K562 (cell line): ENCODE measurements around the gene CPVL. TPM values are rescaled to one million over a fixed set of nuclear protein-coding genes. Genes with fewer than 3 reads are reported as not detected.

Source experiments
- ATAC-seq: fragments of 200-7000 bp; cut with Tn5 transposase; 3 replicates; pipeline ENCODE4 v1.9.1; 2020; ENCODE audit warnings: moderate library complexity
- BruUV-seq: library from RNA; stranded (reverse); fragments of 400-500 nt; replicated peaks from 2 replicates; lab custom pipeline; 2021; lab: Mats Ljungman, UMichigan
- CTCF ChIA-PET: fragments of 300-600 bp; formaldehyde crosslinking; extraction: SDS; loops from one replicate; lab custom pipeline; 2021; ENCODE audit warnings: low intra/inter-chr PET ratio; lab: Yijun Ruan, JAX
- POLR2A ChIA-PET: fragments of 300-600, 350-650 bp; sonication (Branson Sonifier 250); formaldehyde crosslinking; extraction: SDS; loops from one replicate; lab custom pipeline; 2021; ENCODE audit warnings: antibody characterized with exemption, inconsistent platforms; lab: Yijun Ruan, JAX
- DNase-seq, 4 experiments: peaks; one replicate each; pipeline versions ENCODE4 v3.0.0 to v3.0.0-alpha.2; 2011 to 2018; ENCODE audit warnings: low spot score in 3 of 4, mixed read lengths in 3 of 4; ENCODE audit errors: extremely low read depth in 1 of 4
- FAIRE-seq: peaks from 2 replicates; lab custom pipeline; 2011; peaks lifted over from hg19 to GRCh38; lab: Jason Lieb, UNC
- H2AFZ ChIP-seq: 2 replicates; pipeline ENCODE4 v1.6.0; 2011; ENCODE audit warnings: low read depth, low read length, control low read depth, inconsistent platforms
- H3K27ac ChIP-seq: fragments of 200-600 bp; 3 replicates; pipeline ENCODE4 v1.8.0; 2011; ENCODE audit warnings: low read depth, mild to moderate bottlenecking, control low read depth, inconsistent platforms, low read length, moderate library complexity, mixed read lengths; ENCODE audit errors: extremely low read depth
- H3K27me3 ChIP-seq, 2 experiments: fragments of 300-600 bp in 1 of 2; 2 replicates in 1 of 2; 3 replicates in 1 of 2; pipeline versions ENCODE4 v1.6.0 to v1.8.0; 2011; ENCODE audit warnings: inconsistent platforms in 2 of 2, low read length in 2 of 2, mild to moderate bottlenecking in 1 of 2, mixed read lengths in 1 of 2, moderate library complexity in 1 of 2; ENCODE audit not compliant: control insufficient read depth in 2 of 2, insufficient read depth in 2 of 2
- H3K36me3 ChIP-seq: fragments of 300-600 bp; 3 replicates; pipeline ENCODE4 v1.8.0; 2011; ENCODE audit warnings: mild to moderate bottlenecking, low read length, inconsistent platforms; ENCODE audit not compliant: control insufficient read depth, insufficient read depth
- H3K4me1 ChIP-seq, 2 experiments: fragments of 200-600 bp in 1 of 2; replicated peaks in 1 of 2; 2 replicates in 1 of 2; 3 replicates in 1 of 2; pipeline versions ENCODE4 v1.5.1 to v1.8.0; 2011; ENCODE audit warnings: inconsistent platforms in 2 of 2, low read length in 2 of 2, mild to moderate bottlenecking in 1 of 2, mixed read lengths in 1 of 2, moderate library complexity in 1 of 2; ENCODE audit not compliant: control insufficient read depth in 2 of 2, insufficient read depth in 2 of 2
- H3K4me2 ChIP-seq: 2 replicates; pipeline ENCODE4 v1.6.1; 2011; ENCODE audit warnings: low read length, control low read depth, inconsistent platforms, mixed read lengths; ENCODE audit not compliant: insufficient read depth
- H3K4me3 ChIP-seq: fragments of 200-600 bp; sonication (generic), shearing (Covaris generic); 2 replicates; pipeline ENCODE4 v1.5.1; 2016; ENCODE audit warnings: control low read depth, inconsistent platforms
- H3K79me2 ChIP-seq: fragments of 200-600 bp; 3 replicates; pipeline ENCODE4 v1.8.0; 2011; ENCODE audit warnings: low read length, inconsistent platforms; ENCODE audit not compliant: control insufficient read depth, insufficient read depth
- H3K9ac ChIP-seq, 2 experiments: 2 replicates each; pipeline versions ENCODE4 v1.6.0 to v1.6.1; 2011; ENCODE audit warnings: low read depth in 2 of 2, low read length in 2 of 2, control low read depth in 1 of 2, inconsistent platforms in 1 of 2, mild to moderate bottlenecking in 1 of 2, mixed read lengths in 1 of 2; ENCODE audit not compliant: insufficient read depth in 1 of 2
- H3K9me1 ChIP-seq: one replicate; pipeline ENCODE4 v1.6.0; 2011; ENCODE audit warnings: inconsistent platforms, mild to moderate bottlenecking, low read length, moderate library complexity; ENCODE audit not compliant: control insufficient read depth, insufficient read depth
- H3K9me3 ChIP-seq: replicated peaks from 2 replicates; pipeline ENCODE4 v1.5.1; 2011; ENCODE audit warnings: low read depth, low read length, inconsistent platforms; ENCODE audit not compliant: control insufficient read depth, insufficient read depth
- H4K20me1 ChIP-seq: replicated peaks from 2 replicates; pipeline ENCODE4 v1.6.1; 2011; ENCODE audit warnings: low read length, inconsistent platforms, mixed read lengths; ENCODE audit not compliant: control insufficient read depth, insufficient read depth
- BACH1 ChIP-seq: fragments of 200-800 bp; sonication (Bioruptor generic); IDR thresholded peaks from 2 replicates; pipeline ENCODE4 v1.6.1; 2016; ENCODE audit warnings: missing genetic modification characterization, missing compliant biosample characterization
- CBFB ChIP-seq: sonication (generic); formaldehyde crosslinking; IDR thresholded peaks from 2 replicates; pipeline ENCODE4 v1.4.0; 2020; ENCODE audit warnings: mild to moderate bottlenecking, missing genetic modification reagents
- DIDO1 ChIP-seq: fragments of 450-650 bp; IDR thresholded peaks from 2 replicates; pipeline ENCODE4 v1.6.1; 2016; ENCODE audit warnings: low read depth, missing biosample characterization, missing genetic modification characterization
- ERF ChIP-seq: fragments of 450-650 bp; formaldehyde crosslinking; IDR thresholded peaks from 2 replicates; pipeline ENCODE4 v1.4.0; 2020; ENCODE audit warnings: mild to moderate bottlenecking, mixed read lengths
- MCM7 ChIP-seq, 2 experiments: fragments of 450-650 bp; IDR thresholded peaks; 2 replicates each; pipeline ENCODE4 v1.6.1; 2016 to 2018
- RCOR1 ChIP-seq, 2 experiments: IDR thresholded peaks; 2 replicates each; pipeline ENCODE4 v1.6.1; 2012; ENCODE audit warnings: low read depth in 2 of 2, low read length in 2 of 2, borderline replicate concordance in 1 of 2, improper control_type of control experiment in 1 of 2
- RFX7 ChIP-seq: fragments of 250-450 bp; sonication (Bioruptor Pico); IDR thresholded peaks from 2 replicates; pipeline ENCODE4 v1.5.1; 2021; ENCODE audit warnings: mild to moderate bottlenecking
- SRSF3 ChIP-seq: fragments of 200-400 bp; formaldehyde crosslinking; IDR thresholded peaks from 2 replicates; pipeline ENCODE4 v1.6.1; 2016; ENCODE audit warnings: mild to moderate bottlenecking, low read length, moderate library complexity; ENCODE audit not compliant: insufficient read depth
- ZNF561 ChIP-seq: fragments of 450-650 bp; formaldehyde crosslinking; conservative IDR thresholded peaks from 2 replicates; pipeline ENCODE4 v1.4.0; 2020; ENCODE audit warnings: mild to moderate bottlenecking, moderate library complexity
- WGBS: fragments of 100-300 bp; shearing (Covaris generic); methylation state at CpG from one replicate; pipeline ENCODE4 v1.1.6; 2016; ENCODE audit warnings: low coverage, mixed read lengths; ENCODE audit not compliant: insufficient coverage; ENCODE audit errors: missing lambda C conversion rate; 5-methylcytosine and 5-hydroxymethylcytosine counted together
- in situ Hi-C: fragments of 300-500 bp; cut with MboI; formaldehyde crosslinking; loops from 4 replicates; pipeline ENCODE4 v1.15.0; 2018; ENCODE audit warnings: inconsistent platforms, mixed read lengths
- intact Hi-C: fragments of 100-400 bp; cut with micrococcal nuclease; formaldehyde crosslinking; loops from 2 replicates; pipeline ENCODE4 v1.14.2; 2022
- polyA plus RNA-seq, 8 experiments: library from polyadenylated mRNA; depleted of rRNA in 4 of 8; stranded (reverse) in 5 of 8; unstranded in 3 of 8; fragments of >200 nt; fragmentation: Nextera tagmentation in 2 of 8; fragmentation: Illumina TruSeq in 1 of 8; extraction: Ambion mirVana in 2 of 8; extraction: Trizol in 1 of 8; gene quantifications; 2 replicates each; pipeline versions ENCODE4 v1.2.1 to v1.2.3, GENCODE V29; 2011 to 2014; ENCODE audit warnings: inconsistent platforms in 1 of 8, missing spikeins in 1 of 8
- total RNA-seq, 7 experiments: library from RNA; depleted of rRNA in 6 of 7; stranded (reverse); fragments of >200 nt in 6 of 7; fragmentation: Illumina TruSeq in 2 of 7; extraction: Trizol in 2 of 7; gene quantifications; 2 replicates each; pipeline versions ENCODE4 v1.2.1 to v1.2.3, GENCODE V29; 2011 to 2021; ENCODE audit warnings: low replicate concordance in 1 of 7
- TF ChIP-seq, protein P1 (sequence below): fragments of 450-650 bp; IDR thresholded peaks from 2 replicates; pipeline ENCODE4 v1.6.1; 2016; ENCODE audit warnings: mild to moderate bottlenecking
- TF ChIP-seq, protein P2 (sequence below): fragments of 250-450 bp; sonication (Bioruptor Pico); IDR thresholded peaks from 2 replicates; pipeline ENCODE4 v1.5.1; 2021; ENCODE audit warnings: mild to moderate bottlenecking

CPVL gene
- total and polyA plus RNA-seq, 9 of the 15 experiments (the other 6 are each of a cell fraction or from before 2014, with no cell fraction given): 0.89 to 2.4 (median 1.5) TPM

DNA sequence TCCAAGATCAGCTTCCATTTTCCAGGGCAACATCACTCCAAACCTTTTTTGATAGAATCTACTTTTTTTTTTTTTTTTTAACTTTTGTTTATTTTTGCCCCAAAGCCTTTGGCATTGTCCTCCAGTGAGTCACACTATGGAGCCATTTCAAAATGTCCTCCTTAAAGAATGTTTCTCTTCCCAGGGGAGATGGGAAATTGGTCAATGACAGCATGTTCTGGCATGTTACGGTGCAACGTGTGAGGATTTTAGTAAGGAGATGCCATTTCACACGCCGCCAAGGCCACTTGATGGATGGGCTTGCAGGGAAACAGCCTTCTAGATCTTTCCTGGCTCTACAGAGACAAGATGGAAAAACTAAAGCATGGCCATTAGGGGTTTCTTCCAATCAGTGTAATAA lies 157.5 kb downstream of the CPVL start (continued):
- TF ChIP-seq, protein P1, sequence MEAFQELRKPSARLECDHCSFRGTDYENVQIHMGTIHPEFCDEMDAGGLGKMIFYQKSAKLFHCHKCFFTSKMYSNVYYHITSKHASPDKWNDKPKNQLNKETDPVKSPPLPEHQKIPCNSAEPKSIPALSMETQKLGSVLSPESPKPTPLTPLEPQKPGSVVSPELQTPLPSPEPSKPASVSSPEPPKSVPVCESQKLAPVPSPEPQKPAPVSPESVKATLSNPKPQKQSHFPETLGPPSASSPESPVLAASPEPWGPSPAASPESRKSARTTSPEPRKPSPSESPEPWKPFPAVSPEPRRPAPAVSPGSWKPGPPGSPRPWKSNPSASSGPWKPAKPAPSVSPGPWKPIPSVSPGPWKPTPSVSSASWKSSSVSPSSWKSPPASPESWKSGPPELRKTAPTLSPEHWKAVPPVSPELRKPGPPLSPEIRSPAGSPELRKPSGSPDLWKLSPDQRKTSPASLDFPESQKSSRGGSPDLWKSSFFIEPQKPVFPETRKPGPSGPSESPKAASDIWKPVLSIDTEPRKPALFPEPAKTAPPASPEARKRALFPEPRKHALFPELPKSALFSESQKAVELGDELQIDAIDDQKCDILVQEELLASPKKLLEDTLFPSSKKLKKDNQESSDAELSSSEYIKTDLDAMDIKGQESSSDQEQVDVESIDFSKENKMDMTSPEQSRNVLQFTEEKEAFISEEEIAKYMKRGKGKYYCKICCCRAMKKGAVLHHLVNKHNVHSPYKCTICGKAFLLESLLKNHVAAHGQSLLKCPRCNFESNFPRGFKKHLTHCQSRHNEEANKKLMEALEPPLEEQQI: no peak
- TF ChIP-seq RFX7: no peak
- TF ChIP-seq, all 486 proteins: peak for 0

DNA sequence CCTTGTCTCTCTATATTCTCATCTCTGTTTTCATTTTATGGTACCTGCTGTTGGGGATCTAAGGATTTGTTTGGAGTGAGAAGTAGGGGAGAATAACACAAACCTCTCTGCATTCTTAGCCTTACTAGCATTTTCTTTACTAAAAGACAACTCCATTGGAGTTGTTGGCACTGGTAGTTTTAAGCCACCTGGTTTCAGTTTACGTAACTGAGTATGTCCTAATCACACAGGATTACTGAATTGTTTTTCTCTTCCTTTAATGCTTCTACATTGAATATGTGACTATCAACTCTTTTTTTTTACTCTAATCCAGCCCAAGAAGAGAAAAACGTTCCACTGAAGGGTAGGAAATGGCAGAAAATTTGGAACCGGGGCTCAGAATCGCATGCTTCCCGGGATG lies 158.2 kb downstream of the CPVL start:
- Histone ChIP-seq H3K79me2 (no peaks in the 10 kb centered on the region), H2AFZ (no peak overlapping the region), H4K20me1 (no peaks in the 10 kb centered on the region), H3K36me3 (no peaks in the 10 kb centered on the region), H3K27ac (no peak overlapping the region), H3K27me3 (no peaks in the 10 kb centered on the region), H3K9me1 (no peaks in the 10 kb centered on the region), H3K9ac (no peak overlapping the region), H3K9me3 (no peaks in the 10 kb centered on the region), H3K4me3 (no peak overlapping the region), H3K4me1 (no peaks in the 10 kb centered on the region; a peak in 1 of 5 replicates), H3K4me2 (no peak overlapping the region)
- no peak for ATAC-seq
- no peak for TF ChIP-seq RCOR1 (IDR thresholded peaks at IDR 0.05; ENCODE audit: borderline replicate concordance in 1 of 2, low read depth in 2 of 2, low read length in 2 of 2)
- no peak for TF ChIP-seq CBFB (CRISPR knock-in tag)
- TF ChIP-seq DIDO1: no peak
- no peak for TF ChIP-seq SRSF3
- no peak for TF ChIP-seq ERF (CRISPR knock-in tag)
- TF ChIP-seq, protein P2, sequence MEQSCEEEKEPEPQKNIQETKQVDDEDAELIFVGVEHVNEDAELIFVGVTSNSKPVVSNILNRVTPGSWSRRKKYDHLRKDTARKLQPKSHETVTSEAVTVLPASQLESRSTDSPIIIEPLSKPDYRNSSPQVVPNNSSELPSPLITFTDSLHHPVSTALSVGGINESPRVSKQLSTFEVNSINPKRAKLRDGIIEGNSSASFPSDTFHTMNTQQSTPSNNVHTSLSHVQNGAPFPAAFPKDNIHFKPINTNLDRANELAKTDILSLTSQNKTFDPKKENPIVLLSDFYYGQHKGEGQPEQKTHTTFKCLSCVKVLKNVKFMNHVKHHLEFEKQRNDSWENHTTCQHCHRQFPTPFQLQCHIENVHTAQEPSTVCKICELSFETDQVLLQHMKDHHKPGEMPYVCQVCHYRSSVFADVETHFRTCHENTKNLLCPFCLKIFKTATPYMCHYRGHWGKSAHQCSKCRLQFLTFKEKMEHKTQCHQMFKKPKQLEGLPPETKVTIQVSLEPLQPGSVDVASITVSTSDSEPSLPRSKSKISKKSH: no peak
- no peak for TF ChIP-seq ZNF561 (CRISPR knock-in tag)
- TF ChIP-seq MCM7 (IDR thresholded peaks at IDR 0.05): no peak
- TF ChIP-seq BACH1 (tag): no peak
- no peak for FAIRE-seq
- in situ Hi-C loops: no loop called here
- POLR2A ChIA-PET: no interaction called here
- no peak for DNase-seq
- no TSS peak for BruUV-seq
- intact Hi-C loops: no loop called here
- CTCF ChIA-PET: no interaction called here
- 0% methylated on average over 5 of the region's 5 CpGs for WGBS
